IPS-NIHi11 (cell line): ENCODE data around the gene KCNC4.

Experiments used
- DNase-seq: peaks from one replicate; pipeline ENCODE4 v3.0.0; 2012; ENCODE audit warnings: mixed read lengths, low spot score

The KCNC4 gene

GRCh38 chr1:110255392-110255787, 45.3 kb downstream of the KCNC4 start:
- DNase-seq, result peak; percentile 85

- no peak for DNase-seq
Measured at GRCh38 chr1:110258734-110259133, 48.6 kb downstream of the KCNC4 start.

GRCh38 chr1:110259770-110260169, 49.7 kb downstream of the KCNC4 start:
- no peak for DNase-seq
